ENCODE data around the gene PAQR4. TPM values are rescaled to one million over a fixed set of nuclear protein-coding genes. Genes with fewer than 3 reads are reported as not detected.
A peak's percentile ranks its signal among the peaks of the same experiment; 100 is the strongest.

PAQR4 gene
- total and polyA plus RNA-seq, 10 of the 15 experiments (the other 5 are each of a cell fraction or from before 2014, with no cell fraction given) = 0.39 to 31.8 (median 13.5) TPM

GRCh38 chr16:3007957-3008689, 39.0 kb downstream of the PAQR4 start:
- intact Hi-C loops (cut with micrococcal nuclease; ENCODE audit: unreplicated experiment) = no loop called here
- Histone ChIP-seq H3K27me3 (replicated peaks in 1 of 2; ENCODE audit: control insufficient read depth in 2 of 2, insufficient read depth in 2 of 2, low read length in 1 of 2) (peaks cover 0 to 17% of the 10 kb centered on the region in 2 experiments), H3K79me2 (ENCODE audit: control insufficient read depth, insufficient read depth, low read length) (no peaks in the 10 kb centered on the region), H3K9ac (ENCODE audit: control insufficient read depth, insufficient read depth, low read length) (no peak overlapping the region), H3K4me1 (ENCODE audit: control insufficient read depth, insufficient read depth, low read length) (peaks cover 17% of the 10 kb centered on the region), H3K27ac (ENCODE audit: control insufficient read depth, insufficient read depth) (no peak overlapping the region), H3K9me3 (replicated peaks; ENCODE audit: control insufficient read depth, insufficient read depth, low read length) (no peaks in the 10 kb centered on the region), H3K4me2 (ENCODE audit: control insufficient read depth, insufficient read depth) (peak overlapping the region; percentile 26; the same call in 1 of the 2 replicates), H3K36me3 (ENCODE audit: control insufficient read depth in 2 of 2, insufficient read depth in 2 of 2, low read length in 1 of 2) (no peaks in the 10 kb centered on the region), H2AFZ (ENCODE audit: control insufficient read depth, low read depth, low read length) (peak overlapping the region; percentile 16), H3K4me3 (no peak overlapping the region), H4K20me1 (ENCODE audit: control insufficient read depth, insufficient read depth) (no peaks in the 10 kb centered on the region)
- BruUV-seq (replicated peaks) = no TSS peak
- ChIA-PET CTCF (interaction anchor here (11.3 kb wide), 1 partner anchor 19 kb away, joined by 421 read pairs; the partner anchor contains the start of genes CLDN6, HCFC1R1, THOC6 and TNFRSF12A), SMC1A (ENCODE audit: uncharacterized antibody, unreplicated experiment) (interaction anchor here (7.2 kb wide), 1 partner anchor 18 kb away, joined by 91 read pairs; the partner anchor contains the start of genes HCFC1R1 and THOC6), RAD21 (ENCODE audit: unreplicated experiment) (interaction anchor here (1.5 to 2.1 kb wide), 2 partner anchors 14 to 20 kb away, joined by 7 to 8 read pairs; no protein-coding TSS in a partner anchor), POLR2A (interaction anchor here (1.4 to 1.5 kb wide), 2 partner anchors 12 to 20 kb away, joined by 3 to 5 read pairs; partner anchors contain the start of gene TNFRSF12A)
- ATAC-seq (no peak), DNase-seq (ENCODE audit: low read depth, low spot score) (no peak), FAIRE-seq (no peak)
- in situ Hi-C loops (cut with MboI) = no loop called here
- TF ChIP-seq BRCA1 (IDR thresholded peaks at IDR 0.05; ENCODE audit: low read depth, low read length) (no peak), YY1 (IDR thresholded peaks at IDR 0.05; ENCODE audit: low read depth, low read length) (no peak), ZNF274 (IDR thresholded peaks at IDR 0.05; ENCODE audit: insufficient read depth, insufficient read length) (no peak), ETV6 (conservative IDR thresholded peaks at IDR 0.05 in 1 of 2, IDR thresholded peaks at IDR 0.05 in 1 of 2; ENCODE audit: borderline replicate concordance in 1 of 2, low read depth in 1 of 2) (no peak), POLR2A (IDR thresholded peaks at IDR 0.05; ENCODE audit: low read depth, low read length) (no peak), RELA (IDR thresholded peaks at IDR 0.05; ENCODE audit: borderline replicate concordance, partially characterized antibody) (no peak), TCF12 (IDR thresholded peaks at IDR 0.05; ENCODE audit: low read depth, low read length) (no peak), SUZ12 (IDR thresholded peaks at IDR 0.05; ENCODE audit: unreplicated experiment) (no peak), PAX8 (IDR thresholded peaks at IDR 0.05) (no peak), MEF2A (IDR thresholded peaks at IDR 0.05; ENCODE audit: insufficient read depth, low read depth, low read length) (no peak), POLR2AphosphoS2 (IDR thresholded peaks at IDR 0.05; ENCODE audit: low read depth, low read length) (no peak)
- TF ChIP-seq, protein P1, sequence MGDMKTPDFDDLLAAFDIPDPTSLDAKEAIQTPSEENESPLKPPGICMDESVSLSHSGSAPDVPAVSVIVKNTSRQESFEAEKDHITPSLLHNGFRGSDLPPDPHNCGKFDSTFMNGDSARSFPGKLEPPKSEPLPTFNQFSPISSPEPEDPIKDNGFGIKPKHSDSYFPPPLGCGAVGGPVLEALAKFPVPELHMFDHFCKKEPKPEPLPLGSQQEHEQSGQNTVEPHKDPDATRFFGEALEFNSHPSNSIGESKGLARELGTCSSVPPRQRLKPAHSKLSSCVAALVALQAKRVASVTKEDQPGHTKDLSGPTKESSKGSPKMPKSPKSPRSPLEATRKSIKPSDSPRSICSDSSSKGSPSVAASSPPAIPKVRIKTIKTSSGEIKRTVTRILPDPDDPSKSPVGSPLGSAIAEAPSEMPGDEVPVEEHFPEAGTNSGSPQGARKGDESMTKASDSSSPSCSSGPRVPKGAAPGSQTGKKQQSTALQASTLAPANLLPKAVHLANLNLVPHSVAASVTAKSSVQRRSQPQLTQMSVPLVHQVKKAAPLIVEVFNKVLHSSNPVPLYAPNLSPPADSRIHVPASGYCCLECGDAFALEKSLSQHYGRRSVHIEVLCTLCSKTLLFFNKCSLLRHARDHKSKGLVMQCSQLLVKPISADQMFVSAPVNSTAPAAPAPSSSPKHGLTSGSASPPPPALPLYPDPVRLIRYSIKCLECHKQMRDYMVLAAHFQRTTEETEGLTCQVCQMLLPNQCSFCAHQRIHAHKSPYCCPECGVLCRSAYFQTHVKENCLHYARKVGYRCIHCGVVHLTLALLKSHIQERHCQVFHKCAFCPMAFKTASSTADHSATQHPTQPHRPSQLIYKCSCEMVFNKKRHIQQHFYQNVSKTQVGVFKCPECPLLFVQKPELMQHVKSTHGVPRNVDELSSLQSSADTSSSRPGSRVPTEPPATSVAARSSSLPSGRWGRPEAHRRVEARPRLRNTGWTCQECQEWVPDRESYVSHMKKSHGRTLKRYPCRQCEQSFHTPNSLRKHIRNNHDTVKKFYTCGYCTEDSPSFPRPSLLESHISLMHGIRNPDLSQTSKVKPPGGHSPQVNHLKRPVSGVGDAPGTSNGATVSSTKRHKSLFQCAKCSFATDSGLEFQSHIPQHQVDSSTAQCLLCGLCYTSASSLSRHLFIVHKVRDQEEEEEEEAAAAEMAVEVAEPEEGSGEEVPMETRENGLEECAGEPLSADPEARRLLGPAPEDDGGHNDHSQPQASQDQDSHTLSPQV (IDR thresholded peaks at IDR 0.05) = no peak
- 4% methylated on average over 17 of the region's 17 CpGs for WGBS (ENCODE audit: insufficient coverage, insufficient replicate concordance, low lambda C conversion rate, missing lambda C conversion rate)
